Germinal center (tissue), 1 donor: ENCODE data around the gene ZCCHC14.

ENCODE experiments used
- DNase-seq: peaks from one replicate; pipeline ENCODE4 v3.0.0; 2012; ENCODE audit warnings: mixed read lengths, low spot score

Gene ZCCHC14

GRCh38 chr16:87426423-87427215, 66.2 kb downstream of the ZCCHC14 start:
- DNase-seq = no peak

- DNase-seq = no peak
Observed at GRCh38 chr16:87425941-87426340, 66.9 kb downstream of the ZCCHC14 start.

GRCh38 chr16:87424266-87424665, 68.6 kb downstream of the ZCCHC14 start:
- DNase-seq = no peak

GRCh38 chr16:87423429-87423828, 69.4 kb downstream of the ZCCHC14 start:
- no peak for DNase-seq

- DNase-seq = no peak
Observed at GRCh38 chr16:87422106-87422505, 70.7 kb downstream of the ZCCHC14 start.

GRCh38 chr16:87421003-87421912, 71.6 kb downstream of the ZCCHC14 start:
- DNase-seq = no peak

- DNase-seq = no peak
Observed at GRCh38 chr16:87420026-87421002, 72.5 kb downstream of the ZCCHC14 start.

GRCh38 chr16:87418644-87419043, 74.2 kb downstream of the ZCCHC14 start:
- no peak for DNase-seq

- no peak for DNase-seq
Observed at GRCh38 chr16:87418216-87418615, 74.6 kb downstream of the ZCCHC14 start.

- no peak for DNase-seq
Observed at GRCh38 chr16:87417528-87417910, 75.3 kb downstream of the ZCCHC14 start.

- DNase-seq = no peak
Observed at GRCh38 chr16:87416826-87417527, 75.8 kb downstream of the ZCCHC14 start.

- DNase-seq = no peak
Observed at GRCh38 chr16:87415441-87415840, 77.4 kb downstream of the ZCCHC14 start.

- DNase-seq = no peak
Observed at GRCh38 chr16:87414251-87414680, 78.6 kb downstream of the ZCCHC14 start.

GRCh38 chr16:87412996-87413421, 79.8 kb downstream of the ZCCHC14 start:
- no peak for DNase-seq

GRCh38 chr16:87412371-87412995, 80.3 kb downstream of the ZCCHC14 start:
- no peak for DNase-seq

- DNase-seq = no peak
Observed at GRCh38 chr16:87411375-87412271, 81.2 kb downstream of the ZCCHC14 start.

GRCh38 chr16:87410968-87411367, 81.9 kb downstream of the ZCCHC14 start:
- DNase-seq = no peak

- DNase-seq = no peak
Observed at GRCh38 chr16:87410530-87410929, 82.3 kb downstream of the ZCCHC14 start.

GRCh38 chr16:87409781-87410180, 83.0 kb downstream of the ZCCHC14 start:
- no peak for DNase-seq

GRCh38 chr16:87409153-87409552, 83.7 kb downstream of the ZCCHC14 start:
- no peak for DNase-seq
